ENCODE data around the gene U2AF2. TPM values are rescaled to one million over a fixed set of nuclear protein-coding genes. Genes with fewer than 3 reads are reported as not detected.

The U2AF2 gene
- polyA plus RNA-seq, 2 of the 4 experiments (the other 2 are of a cell fraction) = 157 to 302 TPM

DNA sequence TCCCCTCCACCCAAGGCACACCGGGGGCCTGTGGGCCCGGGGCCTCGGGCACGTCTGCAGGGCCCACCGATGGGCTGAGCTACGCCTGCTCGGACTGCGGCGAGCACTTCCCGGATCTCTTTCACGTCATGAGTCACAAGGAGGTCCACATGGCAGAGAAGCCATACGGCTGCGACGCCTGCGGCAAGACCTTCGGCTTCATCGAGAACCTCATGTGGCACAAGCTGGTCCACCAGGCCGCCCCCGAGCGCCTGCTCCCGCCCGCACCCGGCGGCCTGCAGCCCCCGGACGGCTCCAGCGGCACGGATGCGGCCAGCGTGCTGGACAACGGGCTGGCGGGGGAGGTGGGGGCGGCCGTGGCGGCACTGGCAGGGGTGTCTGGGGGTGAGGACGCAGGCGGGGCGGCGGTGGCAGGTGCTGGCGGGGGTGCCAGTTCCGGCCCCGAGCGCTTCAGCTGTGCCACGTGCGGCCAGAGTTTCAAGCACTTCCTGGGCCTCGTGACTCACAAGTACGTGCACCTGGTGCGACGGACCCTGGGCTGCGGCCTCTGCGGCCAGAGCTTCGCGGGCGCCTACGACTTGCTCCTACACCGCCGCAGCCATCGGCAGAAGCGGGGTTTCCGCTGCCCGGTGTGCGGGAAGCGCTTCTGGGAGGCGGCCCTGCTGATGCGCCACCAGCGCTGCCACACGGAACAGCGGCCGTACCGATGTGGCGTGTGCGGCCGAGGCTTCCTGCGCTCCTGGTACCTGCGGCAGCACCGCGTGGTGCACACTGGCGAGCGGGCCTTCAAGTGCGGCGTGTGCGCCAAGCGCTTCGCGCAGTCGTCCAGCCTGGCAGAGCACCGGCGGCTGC is 39.1 kb upstream of the U2AF2 start (continued):
- TF ChIP-seq, protein P1, sequence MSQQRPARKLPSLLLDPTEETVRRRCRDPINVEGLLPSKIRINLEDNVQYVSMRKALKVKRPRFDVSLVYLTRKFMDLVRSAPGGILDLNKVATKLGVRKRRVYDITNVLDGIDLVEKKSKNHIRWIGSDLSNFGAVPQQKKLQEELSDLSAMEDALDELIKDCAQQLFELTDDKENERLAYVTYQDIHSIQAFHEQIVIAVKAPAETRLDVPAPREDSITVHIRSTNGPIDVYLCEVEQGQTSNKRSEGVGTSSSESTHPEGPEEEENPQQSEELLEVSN (IDR thresholded peaks at IDR 0.05; ENCODE audit: borderline replicate concordance, low read depth) = no peak
- TF ChIP-seq HOXB13 (CRISPR knock-in tag; IDR thresholded peaks at IDR 0.05; ENCODE audit: low read depth) = no peak
- TF ChIP-seq JUN (IDR thresholded peaks at IDR 0.05) = no peak
- TF ChIP-seq REST (IDR thresholded peaks at IDR 0.05) = no peak
- TF ChIP-seq ZFP36 (IDR thresholded peaks at IDR 0.05; ENCODE audit: borderline replicate concordance, partially characterized antibody) = no peak

DNA sequence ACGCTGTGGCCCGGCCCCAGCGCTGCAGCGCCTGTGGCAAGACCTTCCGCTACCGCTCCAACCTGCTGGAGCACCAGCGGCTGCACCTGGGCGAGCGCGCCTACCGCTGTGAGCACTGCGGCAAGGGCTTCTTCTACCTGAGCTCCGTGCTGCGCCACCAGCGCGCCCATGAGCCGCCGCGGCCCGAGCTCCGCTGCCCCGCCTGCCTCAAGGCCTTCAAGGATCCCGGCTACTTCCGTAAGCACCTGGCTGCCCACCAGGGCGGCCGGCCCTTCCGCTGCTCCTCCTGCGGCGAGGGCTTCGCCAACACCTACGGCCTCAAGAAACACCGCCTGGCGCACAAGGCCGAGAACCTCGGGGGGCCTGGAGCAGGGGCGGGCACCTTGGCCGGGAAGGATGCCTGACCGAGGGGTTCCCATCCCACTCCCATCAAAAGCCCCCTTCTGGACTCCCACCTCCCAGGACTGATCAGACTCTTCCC is 38.4 kb upstream of the U2AF2 start:
- FAIRE-seq (no peak), ATAC-seq (no peak), DNase-seq (ENCODE audit: low read depth in 1 of 2, low spot score in 1 of 2) (no peak)
- TF ChIP-seq RARB (CRISPR knock-in tag; IDR thresholded peaks at IDR 0.05) (no peak), TFCP2L1 (CRISPR knock-in tag; IDR thresholded peaks at IDR 0.05) (no peak), REST (IDR thresholded peaks at IDR 0.05) (no peak), MAZ (IDR thresholded peaks at IDR 0.05; ENCODE audit: borderline replicate concordance, low read depth, low read length) (no peak), POLR2AphosphoS2 (conservative IDR thresholded peaks at IDR 0.05; ENCODE audit: low read length) (no peak), CBX8 (IDR thresholded peaks at IDR 0.05) (no peak), RNF2 (IDR thresholded peaks at IDR 0.05; ENCODE audit: borderline replicate concordance, low read depth) (no peak), JUN (IDR thresholded peaks at IDR 0.05) (no peak)
- Histone ChIP-seq H3K4me1 (no peaks in the 10 kb centered on the region), H3K9me3 (no peaks in the 10 kb centered on the region), H3K27ac (no peak overlapping the region), H3K4me2 (no peak overlapping the region), H3K4me3 (no peak overlapping the region)
- ChIA-PET CTCF (interaction anchor here (1.4 to 24.9 kb wide), 3 partner anchors 10 to 106 kb away, joined by 6 to 363 read pairs (median 13); no protein-coding TSS in a partner anchor), POLR2A (interaction anchor here (1.1 kb wide), 1 partner anchor 10 kb away, joined by 3 read pairs; no protein-coding TSS in a partner anchor)
- 98% methylated on average over 38 of the region's 38 CpGs for WGBS (ENCODE audit: missing lambda C conversion rate)

GRCh38 chr19:55617426-55617825 is 37.4 kb upstream of the U2AF2 start:
- POLR2A ChIA-PET = interaction anchor here (1.1 kb wide), 1 partner anchor 11 kb away, joined by 3 read pairs; no protein-coding TSS in a partner anchor
- CTCF ChIA-PET = interaction anchor here (1.1 to 24.9 kb wide), 6 partner anchors 8 to 200 kb away, joined by 3 to 363 read pairs (median 51); partner anchors contain the start of genes ZNF628 and ZNF865
- WGBS (ENCODE audit: missing lambda C conversion rate) = 95% methylated on average over 8 of the region's 8 CpGs

More at GRCh38 chr19:55617426-55617825, 37.4 kb upstream of the U2AF2 start:
- no peak for ATAC-seq
- no peak for FAIRE-seq
- Histone ChIP-seq H3K4me2 (no peak overlapping the region), H3K4me3 (no peak overlapping the region), H3K27ac (no peak overlapping the region), H3K9me3 (no peaks in the 10 kb centered on the region), H3K4me1 (no peaks in the 10 kb centered on the region)
- TF ChIP-seq EHMT2 (IDR thresholded peaks at IDR 0.05; ENCODE audit: low read depth) (no peak), CHD2 (IDR thresholded peaks at IDR 0.05; ENCODE audit: low read length, partially characterized antibody) (no peak), CHD4 (IDR thresholded peaks at IDR 0.05; ENCODE audit: borderline replicate concordance) (no peak), ZNF302 (CRISPR knock-in tag; IDR thresholded peaks at IDR 0.05) (no peak), SMC3 (IDR thresholded peaks at IDR 0.05) (no peak), HEYL (CRISPR knock-in tag; IDR thresholded peaks at IDR 0.05) (no peak), MYC (IDR thresholded peaks at IDR 0.05; ENCODE audit: borderline replicate concordance, low read length) (no peak), CEBPB (IDR thresholded peaks at IDR 0.05) (no peak), MAZ (IDR thresholded peaks at IDR 0.05; ENCODE audit: borderline replicate concordance, low read depth, low read length) (no peak), RFX5 (IDR thresholded peaks at IDR 0.05) (no peak)
- TF ChIP-seq, protein P2, sequence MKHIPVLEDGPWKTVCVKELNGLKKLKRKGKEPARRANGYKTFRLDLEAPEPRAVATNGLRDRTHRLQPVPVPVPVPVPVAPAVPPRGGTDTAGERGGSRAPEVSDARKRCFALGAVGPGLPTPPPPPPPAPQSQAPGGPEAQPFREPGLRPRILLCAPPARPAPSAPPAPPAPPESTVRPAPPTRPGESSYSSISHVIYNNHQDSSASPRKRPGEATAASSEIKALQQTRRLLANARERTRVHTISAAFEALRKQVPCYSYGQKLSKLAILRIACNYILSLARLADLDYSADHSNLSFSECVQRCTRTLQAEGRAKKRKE (CRISPR knock-in tag; IDR thresholded peaks at IDR 0.05; ENCODE audit: low read depth) = no peak
- no peak for DNase-seq (ENCODE audit: low read depth in 1 of 2, low spot score in 1 of 2)
